Measurements from ENCODE around the gene MITF.
"Not testable (repeated sequence)": the region's sequence is repeated elsewhere in the genome, so short reads cannot be mapped to it uniquely, and the experiment has no call there.

Gene MITF

DNA sequence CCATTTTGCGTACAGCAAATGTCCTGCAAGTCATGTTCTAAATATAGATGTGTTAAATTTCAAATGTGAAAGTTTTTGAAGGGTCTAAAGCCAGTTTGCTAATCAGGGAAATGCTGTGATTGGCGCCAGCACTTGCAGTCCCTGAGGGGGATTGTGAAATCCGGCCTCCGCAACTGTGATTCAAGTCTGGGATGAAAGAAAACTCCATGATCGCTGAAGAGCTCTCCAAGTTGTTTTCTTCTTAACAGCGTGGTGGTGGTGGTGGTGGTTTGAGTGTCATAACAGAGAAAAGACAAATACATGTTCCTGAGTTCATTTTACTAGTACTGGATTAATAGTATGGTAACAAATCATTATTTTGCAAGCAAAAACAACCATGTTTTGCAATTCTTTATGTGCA, 51.8 kb downstream of the MITF start:
- DNase-seq (ENCODE audit: low read depth in 1 of 2, low spot score in 1 of 2) = no peak
- no peak overlapping the region for H3K4me3 ChIP-seq (replicated peaks; ENCODE audit: insufficient read depth, low read length)
- H3K27me3 ChIP-seq (ENCODE audit: insufficient read depth, poor library complexity, severe bottlenecking) = no peaks in the 10 kb centered on the region
- no peak overlapping the region for H3K27ac ChIP-seq (replicated peaks)
- no peak for TF ChIP-seq GABPA (IDR thresholded peaks at IDR 0.05; ENCODE audit: low read depth)
- TF ChIP-seq CTCF (IDR thresholded peaks at IDR 0.05; ENCODE audit: insufficient read depth, low read length) = no peak
- TF ChIP-seq, protein P1, sequence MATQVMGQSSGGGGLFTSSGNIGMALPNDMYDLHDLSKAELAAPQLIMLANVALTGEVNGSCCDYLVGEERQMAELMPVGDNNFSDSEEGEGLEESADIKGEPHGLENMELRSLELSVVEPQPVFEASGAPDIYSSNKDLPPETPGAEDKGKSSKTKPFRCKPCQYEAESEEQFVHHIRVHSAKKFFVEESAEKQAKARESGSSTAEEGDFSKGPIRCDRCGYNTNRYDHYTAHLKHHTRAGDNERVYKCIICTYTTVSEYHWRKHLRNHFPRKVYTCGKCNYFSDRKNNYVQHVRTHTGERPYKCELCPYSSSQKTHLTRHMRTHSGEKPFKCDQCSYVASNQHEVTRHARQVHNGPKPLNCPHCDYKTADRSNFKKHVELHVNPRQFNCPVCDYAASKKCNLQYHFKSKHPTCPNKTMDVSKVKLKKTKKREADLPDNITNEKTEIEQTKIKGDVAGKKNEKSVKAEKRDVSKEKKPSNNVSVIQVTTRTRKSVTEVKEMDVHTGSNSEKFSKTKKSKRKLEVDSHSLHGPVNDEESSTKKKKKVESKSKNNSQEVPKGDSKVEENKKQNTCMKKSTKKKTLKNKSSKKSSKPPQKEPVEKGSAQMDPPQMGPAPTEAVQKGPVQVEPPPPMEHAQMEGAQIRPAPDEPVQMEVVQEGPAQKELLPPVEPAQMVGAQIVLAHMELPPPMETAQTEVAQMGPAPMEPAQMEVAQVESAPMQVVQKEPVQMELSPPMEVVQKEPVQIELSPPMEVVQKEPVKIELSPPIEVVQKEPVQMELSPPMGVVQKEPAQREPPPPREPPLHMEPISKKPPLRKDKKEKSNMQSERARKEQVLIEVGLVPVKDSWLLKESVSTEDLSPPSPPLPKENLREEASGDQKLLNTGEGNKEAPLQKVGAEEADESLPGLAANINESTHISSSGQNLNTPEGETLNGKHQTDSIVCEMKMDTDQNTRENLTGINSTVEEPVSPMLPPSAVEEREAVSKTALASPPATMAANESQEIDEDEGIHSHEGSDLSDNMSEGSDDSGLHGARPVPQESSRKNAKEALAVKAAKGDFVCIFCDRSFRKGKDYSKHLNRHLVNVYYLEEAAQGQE (IDR thresholded peaks at IDR 0.05; ENCODE audit: insufficient replicate concordance, low read depth) = no peak
- TF ChIP-seq SPI1 (IDR thresholded peaks at IDR 0.05; ENCODE audit: borderline replicate concordance, low read depth) = no peak
- TF ChIP-seq POLR2AphosphoS5 (IDR thresholded peaks at IDR 0.05; ENCODE audit: low read depth) = no peak

DNA sequence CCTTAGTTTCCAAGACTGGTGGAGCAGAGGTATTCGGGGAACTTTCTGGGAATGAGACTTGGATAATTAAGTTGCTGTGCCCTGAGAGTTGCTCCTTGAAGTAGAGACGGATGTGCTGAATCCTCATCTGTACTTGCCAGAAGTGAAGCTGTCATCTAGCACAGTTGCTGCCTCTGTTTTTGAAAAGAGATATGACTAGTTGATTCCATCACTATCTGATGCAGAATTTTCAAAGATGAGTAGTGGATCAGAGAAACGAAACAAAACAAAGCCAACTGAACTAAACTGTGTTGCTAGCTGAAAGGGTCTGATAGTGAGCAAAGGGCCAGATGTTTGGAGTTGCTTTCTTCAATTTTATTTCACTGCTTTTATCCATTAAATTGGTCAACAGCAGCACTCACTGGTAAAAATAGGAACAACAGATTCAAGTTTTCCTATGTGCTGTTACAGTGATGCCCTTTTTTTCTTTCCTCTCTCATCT, 52.7 kb downstream of the MITF start:
- no peak overlapping the region for H3K4me3 ChIP-seq (replicated peaks; ENCODE audit: insufficient read depth, low read length)

DNA sequence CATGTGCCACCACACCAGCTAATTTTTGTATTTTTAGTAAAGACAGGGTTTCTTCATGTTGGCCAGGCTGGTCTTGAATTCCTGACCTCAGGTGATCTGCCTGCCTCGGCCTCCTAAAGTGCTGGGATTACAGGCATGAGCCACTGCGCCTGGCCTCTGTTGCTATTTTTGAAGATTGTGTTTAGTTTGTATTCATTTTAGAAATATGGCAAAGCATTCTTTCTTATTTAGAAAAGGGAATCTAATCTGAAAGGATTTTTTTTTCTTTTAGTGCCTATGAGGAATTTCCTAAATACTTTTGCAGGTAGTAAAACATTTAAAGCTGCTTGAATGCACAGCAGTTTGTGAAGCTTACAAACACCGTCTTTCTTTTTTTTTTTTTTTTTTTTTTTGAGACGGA, 56.9 kb downstream of the MITF start:
- not testable (repeated sequence) for H3K27me3 ChIP-seq (ENCODE audit: insufficient read depth, poor library complexity, severe bottlenecking)

More for the DNA sequence above, 52.7 kb downstream of the MITF start:
- no peaks in the 10 kb centered on the region for H3K27me3 ChIP-seq (ENCODE audit: insufficient read depth, poor library complexity, severe bottlenecking)
- no peak overlapping the region for H3K27ac ChIP-seq (replicated peaks)
- TF ChIP-seq POLR2AphosphoS5 (IDR thresholded peaks at IDR 0.05; ENCODE audit: low read depth) = no peak
- peak; percentile 25 for TF ChIP-seq CTCF (IDR thresholded peaks at IDR 0.05; ENCODE audit: insufficient read depth, low read length)
- no peak for DNase-seq (ENCODE audit: low read depth in 1 of 2, low spot score in 1 of 2)

DNA sequence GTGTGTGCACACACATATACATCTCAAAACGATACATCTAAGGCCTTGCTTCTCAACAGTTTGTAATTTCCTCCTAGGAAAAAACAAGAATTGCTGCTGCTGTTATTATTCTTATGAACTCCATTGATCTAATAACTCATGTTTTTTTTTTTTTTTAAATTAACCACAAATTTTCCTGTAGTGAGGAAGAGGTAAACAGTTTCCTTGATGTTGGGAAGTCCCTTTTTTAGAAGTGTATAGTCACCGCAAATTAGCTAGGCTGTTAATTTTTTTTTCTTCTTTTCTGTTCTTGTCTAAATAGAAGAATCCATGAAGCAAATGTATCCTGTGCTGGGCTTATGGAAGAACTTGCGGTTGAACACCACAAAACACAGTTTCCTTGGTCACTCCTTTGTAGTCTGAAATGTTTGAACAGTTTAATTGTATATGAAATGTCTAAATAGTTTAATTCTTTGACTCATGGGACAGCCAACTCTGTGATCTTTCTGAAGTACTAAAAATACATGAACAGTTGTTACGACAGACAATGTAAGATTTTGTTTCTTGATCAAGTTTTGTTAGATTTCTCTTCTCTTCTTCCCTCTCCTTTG, 64.5 kb downstream of the MITF start:
- DNase-seq (ENCODE audit: low read depth in 1 of 2, low spot score in 1 of 2) = no peak
- TF ChIP-seq GABPA (IDR thresholded peaks at IDR 0.05; ENCODE audit: low read depth) (no peak), POLR2AphosphoS5 (IDR thresholded peaks at IDR 0.05; ENCODE audit: low read depth) (no peak), CTCF (IDR thresholded peaks at IDR 0.05; ENCODE audit: insufficient read depth, low read length) (no peak)
- TF ChIP-seq, protein P1 (IDR thresholded peaks at IDR 0.05; ENCODE audit: insufficient replicate concordance, low read depth) = no peak
- H3K27me3 ChIP-seq (ENCODE audit: insufficient read depth, poor library complexity, severe bottlenecking) = no peaks in the 10 kb centered on the region
- H3K27ac ChIP-seq (replicated peaks) = no peak overlapping the region
- no peak overlapping the region for H3K4me3 ChIP-seq (replicated peaks; ENCODE audit: insufficient read depth, low read length)

More for the DNA sequence above, 56.9 kb downstream of the MITF start:
- not testable (repeated sequence) for DNase-seq (ENCODE audit: low read depth in 1 of 2, low spot score in 1 of 2); H3K4me3 ChIP-seq (replicated peaks; ENCODE audit: insufficient read depth, low read length); H3K27ac ChIP-seq (replicated peaks)
